HepG2 (cell line): Measurements from ENCODE around the gene ATN1. TPM values are rescaled to one million over a fixed set of nuclear protein-coding genes. Genes with fewer than 3 reads are reported as not detected.
A peak's percentile ranks its signal among the peaks of the same experiment; 100 is the strongest.

Experiments used
- ARNTL ChIP-seq: sonication (generic); formaldehyde crosslinking; IDR thresholded peaks from 2 replicates; pipeline ENCODE4 v1.4.0; 2020; ENCODE audit warnings: mild to moderate bottlenecking, missing genetic modification reagents
- BRCA1 ChIP-seq: sonication (generic); formaldehyde crosslinking; IDR thresholded peaks from 2 replicates; pipeline ENCODE4 v1.4.0; 2020; ENCODE audit warnings: missing genetic modification reagents
- CCDC6 ChIP-seq: sonication (generic); formaldehyde crosslinking; IDR thresholded peaks from 2 replicates; pipeline ENCODE4 v1.8.1; 2022; ENCODE audit warnings: mild to moderate bottlenecking, missing genetic modification reagents, moderate library complexity
- CHD2 ChIP-seq: IDR thresholded peaks from 2 replicates; pipeline ENCODE4 v1.6.1; 2011; ENCODE audit warnings: low read depth, low read length, improper control_type of control experiment
- DMAP1 ChIP-seq: IDR thresholded peaks from 2 replicates; pipeline ENCODE4 v1.6.1; 2016
- FIP1L1 ChIP-seq: fragments of 200-400 bp; formaldehyde crosslinking; IDR thresholded peaks from 2 replicates; pipeline ENCODE4 v1.6.1; 2018; ENCODE audit warnings: low read depth, mild to moderate bottlenecking, low read length, moderate library complexity, borderline replicate concordance; ENCODE audit not compliant: insufficient read depth
- GABPA ChIP-seq, 2 experiments: IDR thresholded peaks; 2 replicates each; pipeline ENCODE4 v1.6.1; 2011 to 2016; ENCODE audit warnings: low read depth in 2 of 2, low read length in 1 of 2, missing biosample characterization in 1 of 2, missing genetic modification characterization in 1 of 2
- HNRNPL ChIP-seq: fragments of 200-400 bp; formaldehyde crosslinking; IDR thresholded peaks from 2 replicates; pipeline ENCODE4 v1.6.1; 2017; ENCODE audit warnings: mild to moderate bottlenecking, low read depth, low read length
- LBX2 ChIP-seq: sonication (generic); formaldehyde crosslinking; IDR thresholded peaks from 2 replicates; pipeline ENCODE4 v1.5.0; 2020; ENCODE audit warnings: missing genetic modification reagents, mild to moderate bottlenecking, borderline replicate concordance
- MED1 ChIP-seq: sonication (generic); formaldehyde crosslinking; IDR thresholded peaks from 2 replicates; pipeline ENCODE4 v1.4.0; 2020; ENCODE audit warnings: missing genetic modification reagents
- NFIC ChIP-seq: IDR thresholded peaks from 2 replicates; pipeline ENCODE4 v1.6.1; 2012; ENCODE audit warnings: mild to moderate bottlenecking, low read length, inconsistent platforms
- PCBP2 ChIP-seq: fragments of 200-400 bp; formaldehyde crosslinking; optimal IDR thresholded peaks from 2 replicates; pipeline ENCODE3; 2018; ENCODE audit warnings: low read length, low read depth; ENCODE audit not compliant: poor library complexity, severe bottlenecking
- POGZ ChIP-seq: sonication (generic); formaldehyde crosslinking; IDR thresholded peaks from 2 replicates; pipeline ENCODE4 v1.4.0; 2020; ENCODE audit warnings: mild to moderate bottlenecking, missing genetic modification reagents
- TOE1 ChIP-seq: sonication (generic); formaldehyde crosslinking; IDR thresholded peaks from 2 replicates; pipeline ENCODE4 v1.4.0; 2020; ENCODE audit warnings: mild to moderate bottlenecking, missing genetic modification reagents
- ZEB1 ChIP-seq: IDR thresholded peaks from 2 replicates; pipeline ENCODE4 v1.6.1; 2012; ENCODE audit warnings: mild to moderate bottlenecking, low read depth, inconsistent platforms; ENCODE audit not compliant: insufficient replicate concordance
- ZFP1 ChIP-seq: IDR thresholded peaks from 2 replicates; pipeline ENCODE4 v1.6.1; 2016
- ZNF17 ChIP-seq: sonication (generic); formaldehyde crosslinking; IDR thresholded peaks from 2 replicates; pipeline ENCODE4 v1.5.0; 2020; ENCODE audit warnings: mild to moderate bottlenecking, missing genetic modification reagents
- ZNF232 ChIP-seq: sonication (generic); formaldehyde crosslinking; IDR thresholded peaks from 2 replicates; pipeline ENCODE4 v1.4.0; 2020; ENCODE audit warnings: missing genetic modification reagents, borderline replicate concordance
- ZNF33B ChIP-seq: sonication (generic); formaldehyde crosslinking; IDR thresholded peaks from 2 replicates; pipeline ENCODE4 v1.5.1; 2020; ENCODE audit warnings: mild to moderate bottlenecking, missing genetic modification reagents
- ZNF496 ChIP-seq: sonication (generic); formaldehyde crosslinking; IDR thresholded peaks from 2 replicates; pipeline ENCODE4 v1.8.1; 2023; ENCODE audit warnings: mild to moderate bottlenecking, moderate library complexity, missing genetic modification reagents; ENCODE audit not compliant: insufficient replicate concordance
- ZNF501 ChIP-seq: sonication (generic); formaldehyde crosslinking; IDR thresholded peaks from 2 replicates; pipeline ENCODE4 v1.5.1; 2020; ENCODE audit warnings: mild to moderate bottlenecking, moderate library complexity, missing genetic modification reagents
- ZNF543 ChIP-seq: sonication (generic); formaldehyde crosslinking; IDR thresholded peaks from 2 replicates; pipeline ENCODE4 v1.4.0; 2020; ENCODE audit warnings: mild to moderate bottlenecking, missing genetic modification reagents
- ZNF552 ChIP-seq: sonication (generic); formaldehyde crosslinking; IDR thresholded peaks from 2 replicates; pipeline ENCODE4 v1.9.0; 2022; ENCODE audit warnings: missing genetic modification reagents, mild to moderate bottlenecking, borderline replicate concordance
- ZNF562 ChIP-seq: sonication (generic); formaldehyde crosslinking; IDR thresholded peaks from 2 replicates; pipeline ENCODE4 v1.8.0; 2022; ENCODE audit warnings: missing genetic modification reagents, borderline replicate concordance
- ZNF761 ChIP-seq: sonication (generic); formaldehyde crosslinking; conservative IDR thresholded peaks from 2 replicates; pipeline ENCODE4 v1.4.0; 2020; ENCODE audit warnings: mild to moderate bottlenecking, missing genetic modification reagents
- ZNF777 ChIP-seq: sonication (generic); formaldehyde crosslinking; IDR thresholded peaks from 2 replicates; pipeline ENCODE4 v1.4.0; 2020; ENCODE audit warnings: missing genetic modification reagents
- ZNF839 ChIP-seq: sonication (generic); formaldehyde crosslinking; IDR thresholded peaks from 2 replicates; pipeline ENCODE4 v1.4.0; 2020; ENCODE audit warnings: missing genetic modification reagents, mild to moderate bottlenecking, borderline replicate concordance
- polyA plus RNA-seq, 8 experiments: library from polyadenylated mRNA; depleted of rRNA in 3 of 8; stranded (reverse) in 7 of 8; unstranded in 1 of 8; fragments of >200 nt; fragmentation: Illumina TruSeq in 4 of 8; extraction: Trizol in 4 of 8; gene quantifications; 2 replicates each; pipeline versions ENCODE4 v1.2.1 to v1.2.3, GENCODE V29; 2011 to 2016; ENCODE audit warnings: low read depth in 4 of 8, missing spikeins in 1 of 8, mixed read lengths in 1 of 8; ENCODE audit not compliant: insufficient read depth in 1 of 8
- total RNA-seq, 5 experiments: library from RNA; depleted of rRNA; stranded (reverse); fragments of >200 nt; fragmentation: Illumina TruSeq; extraction: Trizol; gene quantifications; 2 replicates each; pipeline ENCODE4 v1.2.3, GENCODE V29; 2016; ENCODE audit warnings: low read depth in 1 of 5
- TF ChIP-seq, protein P1 (sequence below): IDR thresholded peaks from 2 replicates; pipeline ENCODE4 v1.6.1; 2012; ENCODE audit warnings: inconsistent platforms

ATN1 gene
- total and polyA plus RNA-seq, 2 of the 13 experiments (the other 11 are each of a cell fraction or from before 2014, with no cell fraction given) = 2.1 to 8.6 TPM

DNA sequence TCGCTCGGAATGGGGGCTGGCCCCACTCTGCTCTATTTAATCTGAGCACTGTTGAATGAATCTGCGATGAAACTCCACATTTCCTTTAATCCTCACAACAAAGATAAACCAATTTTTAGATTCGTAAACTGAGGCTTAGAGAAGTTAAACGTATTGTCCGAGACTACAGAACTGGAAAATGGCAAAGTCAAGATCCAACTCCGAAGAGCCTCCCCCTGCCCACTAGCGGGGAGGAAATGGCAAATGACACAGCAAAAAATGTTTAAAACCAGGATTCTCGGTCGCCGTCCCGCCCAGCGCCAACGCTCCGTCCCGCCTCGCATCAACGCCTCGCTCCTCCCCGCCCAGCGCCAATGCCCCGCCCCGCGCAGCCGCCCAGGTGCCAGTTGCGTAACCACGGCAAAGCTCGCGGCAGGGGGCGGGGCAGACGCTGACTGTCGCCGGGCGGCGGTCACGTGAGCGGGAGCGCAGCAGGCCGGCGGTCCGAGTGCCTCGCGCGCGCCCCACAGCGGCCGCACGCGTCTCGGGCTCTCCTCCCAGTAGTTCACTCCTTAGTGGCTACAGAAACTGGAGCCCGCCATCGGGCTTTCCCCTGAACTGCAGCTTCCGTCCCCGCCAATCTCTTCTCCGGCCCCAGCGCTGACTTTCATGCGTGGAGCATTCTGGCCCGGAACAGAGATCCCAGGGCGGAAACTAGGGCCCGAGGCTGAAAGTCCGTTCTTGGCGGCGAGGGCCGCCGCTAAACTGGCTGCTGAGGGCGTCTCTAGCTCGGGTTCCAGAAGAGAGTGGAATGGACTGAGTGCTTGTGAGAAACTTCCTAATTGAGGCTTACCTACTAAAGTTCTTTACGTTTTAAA lies 36.7 kb upstream of the ATN1 start (continued):
- no peak for TF ChIP-seq ZNF17
- TF ChIP-seq ZNF33B = no peak; the same call in 1 of the 2 replicates
- TF ChIP-seq BRCA1 (CRISPR knock-in tag) = 0 out of 2 replicates have a peak, but pooled peaks have one; percentile 37
- TF ChIP-seq ZNF761 (CRISPR knock-in tag) = peak; percentile 46; the same call in 1 of the 2 replicates
- no peak for TF ChIP-seq PCBP2
- TF ChIP-seq ZNF839 (CRISPR knock-in tag) = no peak
- peak; percentile 27; the same call in 1 of the 2 replicates for TF ChIP-seq NFIC
- TF ChIP-seq ZNF543 (CRISPR knock-in tag) = 0 out of 2 replicates have a peak, but pooled peaks have one; percentile 49
- peak; percentile 95 for TF ChIP-seq MED1 (CRISPR knock-in tag)
- TF ChIP-seq GABPA (IDR thresholded peaks at IDR 0.05; ENCODE audit: low read depth, low read length) = no peak
- no peak for TF ChIP-seq GABPA (CRISPR knock-in tag; IDR thresholded peaks at IDR 0.05; ENCODE audit: low read depth)
- 0 out of 2 replicates have a peak, but pooled peaks have one; percentile 51 for TF ChIP-seq LBX2 (CRISPR knock-in tag)
- TF ChIP-seq ZNF232 (CRISPR knock-in tag) = peak; percentile 38; the same call in 1 of the 2 replicates
- TF ChIP-seq, protein P1, sequence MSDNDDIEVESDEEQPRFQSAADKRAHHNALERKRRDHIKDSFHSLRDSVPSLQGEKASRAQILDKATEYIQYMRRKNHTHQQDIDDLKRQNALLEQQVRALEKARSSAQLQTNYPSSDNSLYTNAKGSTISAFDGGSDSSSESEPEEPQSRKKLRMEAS = peak; percentile 84
- TF ChIP-seq ZNF496 (CRISPR knock-in tag) = no peak
- 0 out of 2 replicates have a peak, but pooled peaks have one; percentile 72 for TF ChIP-seq FIP1L1
- TF ChIP-seq ZFP1 (CRISPR knock-in tag) = no peak
- 0 out of 2 replicates have a peak, but pooled peaks have one; percentile 43 for TF ChIP-seq ZNF552 (CRISPR knock-in tag)
- no peak for TF ChIP-seq TOE1
- peak; percentile 82 for TF ChIP-seq POGZ (CRISPR knock-in tag)
- TF ChIP-seq HNRNPL = no peak
- TF ChIP-seq DMAP1 (CRISPR knock-in tag) = peak; percentile 88
- TF ChIP-seq CCDC6 = peak; percentile 49; the same call in 1 of the 2 replicates
- TF ChIP-seq ZEB1 = peak; percentile 58
- TF ChIP-seq CHD2 = no peak
- TF ChIP-seq ZNF562 (CRISPR knock-in tag) = no peak
- no peak; the same call in 1 of the 2 replicates for TF ChIP-seq ZNF777 (CRISPR knock-in tag)
- peak; percentile 69 for TF ChIP-seq ZNF501
- TF ChIP-seq ARNTL (CRISPR knock-in tag) = peak; percentile 97
